ENCODE data around the gene EML4.
A peak's percentile ranks its signal among the peaks of the same experiment; 100 is the strongest.

EML4 gene

DNA sequence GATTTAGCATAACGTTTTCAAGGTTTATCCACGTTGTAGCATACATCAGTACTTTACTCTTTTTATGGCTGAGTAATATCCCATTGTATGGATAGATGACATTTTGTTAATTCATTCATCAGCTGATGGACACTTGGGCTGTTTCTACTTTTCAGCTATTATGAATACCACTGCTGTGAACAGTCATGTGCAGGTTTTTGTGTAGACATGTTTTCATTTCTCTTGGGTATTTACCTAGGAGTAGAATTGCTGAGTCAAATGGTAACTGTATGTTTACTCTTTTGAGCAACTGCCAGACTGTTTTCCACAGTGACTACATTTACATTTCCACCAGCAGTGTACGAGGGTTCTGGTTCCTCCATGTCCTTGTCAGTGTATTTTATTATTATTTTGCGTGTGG is 158.0 kb downstream of the EML4 start:
- H3K4me3 ChIP-seq (ENCODE audit: low read depth, low read length): no peak overlapping the region
- in situ Hi-C loops (cut with HindIII; ENCODE audit: low sequenced_read_pairs): no loop called here
- no peak for TF ChIP-seq CTCF (IDR thresholded peaks at IDR 0.05; ENCODE audit: low read depth, low read length)
- DNase-seq (ENCODE audit: low read depth, low spot score): no peak

DNA sequence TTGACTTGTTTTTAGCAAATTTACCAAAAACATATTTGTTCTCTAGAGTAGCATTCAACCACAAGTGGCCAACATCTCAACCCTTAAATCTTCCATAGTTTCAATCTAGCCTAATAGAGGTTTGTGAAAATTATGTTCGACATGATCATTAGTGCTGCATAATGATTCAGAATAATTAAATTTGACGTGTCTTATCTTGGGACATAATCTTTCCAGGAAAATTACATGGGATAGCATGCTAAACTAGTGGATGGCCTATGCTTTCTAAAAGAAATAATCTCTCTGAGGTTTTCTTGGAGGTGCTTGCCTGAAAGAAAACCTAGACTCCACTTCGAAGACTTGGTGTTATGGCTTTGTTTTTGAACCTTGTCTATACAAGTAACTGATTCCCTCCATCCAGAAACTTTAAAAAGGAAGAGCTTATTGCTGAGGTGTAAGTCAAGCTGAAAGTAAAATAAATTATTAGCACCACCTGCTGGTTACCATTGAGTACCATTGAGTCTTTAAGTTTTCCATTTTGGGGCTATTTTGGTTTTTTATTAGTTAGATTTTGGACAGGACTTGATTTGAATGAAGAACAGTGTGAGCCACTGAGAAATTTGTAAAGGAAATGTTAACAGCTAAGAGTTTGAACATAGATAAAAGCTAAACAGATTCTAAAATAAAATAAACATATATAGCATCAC is 159.1 kb downstream of the EML4 start:
- peak; percentile 39 for TF ChIP-seq CTCF (IDR thresholded peaks at IDR 0.05; ENCODE audit: low read depth, low read length)
- DNase-seq (ENCODE audit: low read depth, low spot score): peak; percentile 57

GRCh38 chr2:42328923-42329322 is 159.8 kb downstream of the EML4 start:
- in situ Hi-C loops (cut with HindIII; ENCODE audit: low sequenced_read_pairs): no loop called here
- DNase-seq (ENCODE audit: low read depth, low spot score): no peak
- no peak for TF ChIP-seq CTCF (IDR thresholded peaks at IDR 0.05; ENCODE audit: low read depth, low read length)
- no peak overlapping the region for H3K4me3 ChIP-seq (ENCODE audit: low read depth, low read length)

More for the DNA sequence above, 159.1 kb downstream of the EML4 start:
- in situ Hi-C loops (cut with HindIII; ENCODE audit: low sequenced_read_pairs): no loop called here
- H3K4me3 ChIP-seq (ENCODE audit: low read depth, low read length): no peak overlapping the region

- H3K4me3 ChIP-seq (ENCODE audit: low read depth, low read length): no peak overlapping the region
- DNase-seq (ENCODE audit: low read depth, low spot score): no peak
- in situ Hi-C loops (cut with HindIII; ENCODE audit: low sequenced_read_pairs): no loop called here
- no peak for TF ChIP-seq CTCF (IDR thresholded peaks at IDR 0.05; ENCODE audit: low read depth, low read length)
Measured at GRCh38 chr2:42329736-42330135, 160.6 kb downstream of the EML4 start.

DNA sequence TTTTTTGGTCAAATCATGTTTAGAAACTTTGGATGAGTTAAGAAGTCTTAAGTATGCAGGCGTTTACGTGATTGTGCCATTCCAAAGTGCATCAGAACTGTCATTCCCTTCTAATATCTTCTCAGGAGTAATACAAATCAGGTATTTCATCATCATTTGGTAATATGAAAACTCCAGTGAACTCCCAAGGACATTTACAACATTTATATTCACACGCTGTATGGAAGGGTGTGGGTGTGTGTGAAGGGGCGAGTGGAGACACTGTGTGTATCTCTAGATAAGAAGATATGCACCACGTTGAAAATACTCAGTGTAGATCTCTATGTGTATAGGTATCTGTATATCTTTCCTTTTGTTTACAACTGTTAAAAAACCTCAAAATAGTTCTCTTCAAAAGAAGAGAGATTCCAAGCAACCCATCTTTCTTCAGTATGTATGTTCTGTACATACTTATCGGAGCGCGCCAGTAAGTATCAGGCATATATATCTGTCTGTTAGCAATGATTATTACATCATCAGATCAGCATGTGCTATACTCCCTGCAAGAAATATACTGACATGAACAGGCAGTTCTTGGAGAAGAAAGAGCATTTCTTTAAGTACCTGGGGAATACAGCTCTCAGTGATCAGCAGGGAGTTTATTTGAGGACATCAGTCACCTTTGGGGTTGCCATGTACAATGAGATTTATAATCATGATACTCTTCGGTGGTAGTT is 162.6 kb downstream of the EML4 start:
- TF ChIP-seq CTCF (IDR thresholded peaks at IDR 0.05; ENCODE audit: low read depth, low read length): no peak

DNA sequence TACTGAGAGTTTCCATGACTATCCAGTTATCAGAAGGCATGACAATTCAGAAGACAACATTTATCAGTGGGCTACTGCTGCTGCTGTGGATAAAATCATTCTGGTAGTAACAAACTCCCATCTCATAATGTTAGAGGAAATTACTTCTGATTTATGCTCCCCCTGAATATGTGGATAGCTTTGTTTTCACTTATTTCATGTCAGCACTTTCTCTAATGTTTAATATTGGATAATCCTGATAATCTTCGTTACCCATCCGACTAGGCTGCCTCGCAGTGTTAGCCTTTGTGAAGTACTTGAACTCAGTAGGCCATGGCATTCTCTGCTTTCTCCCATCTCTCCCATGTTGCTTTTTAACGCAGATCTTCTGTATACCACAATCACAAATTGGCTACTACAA is 163.4 kb downstream of the EML4 start:
- in situ Hi-C loops (cut with HindIII; ENCODE audit: low sequenced_read_pairs): no loop called here
- no peak for TF ChIP-seq CTCF (IDR thresholded peaks at IDR 0.05; ENCODE audit: low read depth, low read length)
- no peak for DNase-seq (ENCODE audit: low read depth, low spot score)

More for the DNA sequence above, 162.6 kb downstream of the EML4 start:
- no peak overlapping the region for H3K4me3 ChIP-seq (ENCODE audit: low read depth, low read length)
- no peak for DNase-seq (ENCODE audit: low read depth, low spot score)
- in situ Hi-C loops (cut with HindIII; ENCODE audit: low sequenced_read_pairs): no loop called here

More for the DNA sequence above, 163.4 kb downstream of the EML4 start:
- H3K4me3 ChIP-seq (ENCODE audit: low read depth, low read length): no peak overlapping the region

Measured in astrocyte of the spinal cord (primary cell).